A549 (cell line): ENCODE results near the gene PROX1. TPM values are rescaled to one million over a fixed set of nuclear protein-coding genes. Genes with fewer than 3 reads are reported as not detected.

Source experiments
- ATAC-seq, 2 experiments: fragments of 200-7000 bp in 1 of 2; fragments of >200 bp in 1 of 2; cut with Nextera tagmentation in 1 of 2; cut with Tn5 transposase in 1 of 2; 3 replicates each; pipeline versions ENCODE4 v1.8.0 to v1.9.1; 2018 to 2020; ENCODE audit warnings: mild to moderate bottlenecking in 1 of 2, moderate library complexity in 1 of 2
- CTCF ChIA-PET: fragments of 300-600 bp; sonication (Branson Sonifier 250); formaldehyde crosslinking; extraction: SDS; loops from one replicate; lab custom pipeline; 2021; ENCODE audit warnings: antibody characterized with exemption, inconsistent platforms; lab: Yijun Ruan, JAX
- POLR2A ChIA-PET: fragments of 350-600 bp; formaldehyde crosslinking; extraction: SDS; loops from one replicate; lab custom pipeline; 2021; ENCODE audit warnings: antibody characterized with exemption, inconsistent platforms; lab: Yijun Ruan, JAX
- DNase-seq, 2 experiments: peaks; one replicate each; pipeline versions ENCODE4 v3.0.0 to v3.0.0-alpha.2; 2011 to 2016; ENCODE audit warnings: low read depth in 1 of 2, low spot score in 1 of 2
- FAIRE-seq: peaks from 2 replicates; lab custom pipeline; 2011; peaks lifted over from hg19 to GRCh38; lab: Jason Lieb, UNC
- H3K27ac ChIP-seq, 2 experiments: fragments of >200 bp; sonication (Bioruptor Twin); formaldehyde crosslinking; 3 replicates each; pipeline ENCODE4 v1.5.1; 2016 to 2017
- H3K4me1 ChIP-seq: fragments of >200 bp; sonication (Bioruptor Twin); formaldehyde crosslinking; 3 replicates; pipeline ENCODE4 v1.6.1; 2016
- H3K4me2 ChIP-seq: fragments of >200 bp; sonication (Bioruptor Twin); formaldehyde crosslinking; 3 replicates; pipeline ENCODE4 v1.6.1; 2016
- H3K4me3 ChIP-seq: fragments of >200 bp; sonication (Bioruptor Twin); formaldehyde crosslinking; 3 replicates; pipeline ENCODE4 v1.5.1; 2016
- H3K9me3 ChIP-seq: fragments of >200 bp; sonication (Bioruptor Twin); formaldehyde crosslinking; 3 replicates; pipeline ENCODE4 v1.6.1; 2016
- BCL3 ChIP-seq: fragments of >200 bp; sonication (Bioruptor Twin); formaldehyde crosslinking; IDR thresholded peaks from 3 replicates; pipeline ENCODE4 v1.6.1; 2016
- BHLHE40 ChIP-seq: IDR thresholded peaks from 2 replicates; pipeline ENCODE4 v1.6.1; 2012; ENCODE audit warnings: low read depth, low read length, inconsistent platforms
- CBX2 ChIP-seq: fragments of 200-600 bp; sonication (generic); IDR thresholded peaks from 2 replicates; pipeline ENCODE4 v1.6.1; 2016; ENCODE audit warnings: low read depth, mild to moderate bottlenecking, borderline replicate concordance
- CBX8 ChIP-seq: fragments of 200-600 bp; sonication (generic); IDR thresholded peaks from 2 replicates; pipeline ENCODE4 v1.6.1; 2016
- CHD2 ChIP-seq: fragments of 150-350 bp; IDR thresholded peaks from 2 replicates; pipeline ENCODE4 v1.6.1; 2014; ENCODE audit warnings: low read length; ENCODE audit not compliant: partially characterized antibody
- CHD4 ChIP-seq: fragments of 200-600 bp; sonication (generic); IDR thresholded peaks from 2 replicates; pipeline ENCODE4 v1.6.1; 2016; ENCODE audit warnings: antibody characterized with exemption, mild to moderate bottlenecking, borderline replicate concordance
- EHF ChIP-seq: fragments of 250-450 bp; sonication (Bioruptor Pico); IDR thresholded peaks from 2 replicates; pipeline ENCODE4 v1.5.0; 2020; ENCODE audit warnings: mild to moderate bottlenecking
- EHMT2 ChIP-seq: fragments of 200-600 bp; sonication (generic); IDR thresholded peaks from 2 replicates; pipeline ENCODE4 v1.6.1; 2016; ENCODE audit warnings: antibody characterized with exemption, low read depth, mild to moderate bottlenecking, moderate library complexity
- ESRRA ChIP-seq: fragments of 150-350 bp; IDR thresholded peaks from 2 replicates; pipeline ENCODE4 v1.6.1; 2014; ENCODE audit warnings: mild to moderate bottlenecking, low read length, borderline replicate concordance
- FOSB ChIP-seq: fragments of 250-450 bp; sonication (Bioruptor Pico); IDR thresholded peaks from 2 replicates; pipeline ENCODE4 v1.5.0; 2020; ENCODE audit warnings: mild to moderate bottlenecking, moderate library complexity
- FOSL2 ChIP-seq, 2 experiments: fragments of 450-650 bp in 1 of 2; fragments of >200 bp in 1 of 2; sonication (Bioruptor Twin) in 1 of 2; formaldehyde crosslinking; IDR thresholded peaks; 2 replicates each; pipeline versions ENCODE4 v1.5.0 to v1.6.1; 2016 to 2020; ENCODE audit warnings: mild to moderate bottlenecking in 1 of 2, moderate library complexity in 1 of 2
- GATA3 ChIP-seq: IDR thresholded peaks from 2 replicates; pipeline ENCODE4 v1.6.1; 2012; ENCODE audit warnings: borderline replicate concordance
- HDAC2 ChIP-seq: fragments of 200-600 bp; sonication (generic); IDR thresholded peaks from 2 replicates; pipeline ENCODE4 v1.6.1; 2016
- HOXA7 ChIP-seq: fragments of 250-450 bp; sonication (Bioruptor Pico); IDR thresholded peaks from 2 replicates; pipeline ENCODE4 v1.5.0; 2020; ENCODE audit warnings: mild to moderate bottlenecking, moderate library complexity
- HOXB13 ChIP-seq: fragments of 250-450 bp; sonication (Bioruptor Pico); IDR thresholded peaks from 2 replicates; pipeline ENCODE4 v1.5.0; 2020; ENCODE audit warnings: low read depth, mild to moderate bottlenecking, moderate library complexity
- HOXB5 ChIP-seq: fragments of 250-450 bp; sonication (Bioruptor Pico); IDR thresholded peaks from 2 replicates; pipeline ENCODE4 v1.5.0; 2020; ENCODE audit warnings: mild to moderate bottlenecking, moderate library complexity
- JUNB ChIP-seq: fragments of >200 bp; sonication (Bioruptor Twin); formaldehyde crosslinking; IDR thresholded peaks from 2 replicates; pipeline ENCODE4 v1.6.1; 2016
- MAFK ChIP-seq: fragments of 450-650 bp; IDR thresholded peaks from 2 replicates; pipeline ENCODE4 v1.6.1; 2014; ENCODE audit not compliant: partially characterized antibody
- NPAS2 ChIP-seq: fragments of 250-450 bp; sonication (Bioruptor Pico); IDR thresholded peaks from 2 replicates; pipeline ENCODE4 v1.8.0; 2022; ENCODE audit warnings: mild to moderate bottlenecking, moderate library complexity, borderline replicate concordance
- NR3C1 ChIP-seq: fragments of >200 bp; sonication (Bioruptor Twin); formaldehyde crosslinking; IDR thresholded peaks from 3 replicates; pipeline ENCODE4 v1.6.1; 2017
- PHF8 ChIP-seq: fragments of 200-600 bp; sonication (generic); IDR thresholded peaks from 2 replicates; pipeline ENCODE4 v1.6.1; 2016; ENCODE audit warnings: low read depth, mild to moderate bottlenecking, antibody characterized with exemption, moderate library complexity, borderline replicate concordance
- POLR2A ChIP-seq: IDR thresholded peaks from 2 replicates; pipeline ENCODE4 v1.6.1; 2012; ENCODE audit warnings: mild to moderate bottlenecking, low read length
- POLR2AphosphoS2 ChIP-seq: conservative IDR thresholded peaks from 2 replicates; pipeline ENCODE4 v1.6.1; 2012; ENCODE audit warnings: low read length, improper control_type of control experiment, inconsistent platforms
- RAD21 ChIP-seq, 2 experiments: fragments of >200 bp in 1 of 2; sonication (Bioruptor Twin) in 1 of 2; formaldehyde crosslinking in 1 of 2; IDR thresholded peaks in 1 of 2; conservative IDR thresholded peaks in 1 of 2; 2 replicates in 1 of 2; 3 replicates in 1 of 2; pipeline ENCODE4 v1.6.1; 2012 to 2018; ENCODE audit warnings: inconsistent platforms in 1 of 2
- RNF2 ChIP-seq: fragments of 200-600 bp; sonication (generic); IDR thresholded peaks from 2 replicates; pipeline ENCODE4 v1.6.1; 2016; ENCODE audit warnings: low read depth, mild to moderate bottlenecking, antibody characterized with exemption, moderate library complexity, borderline replicate concordance
- SREBF2 ChIP-seq: fragments of 450-650 bp; IDR thresholded peaks from 2 replicates; pipeline ENCODE4 v1.6.1; 2014; ENCODE audit warnings: mild to moderate bottlenecking, moderate library complexity
- TFCP2L1 ChIP-seq: fragments of 250-450 bp; sonication (Bioruptor Pico); IDR thresholded peaks from 2 replicates; pipeline ENCODE4 v1.5.0; 2021; ENCODE audit warnings: mild to moderate bottlenecking
- WGBS: methylation state at CpG from one replicate; pipeline ENCODE4 v1.1.6; 2017; ENCODE audit errors: missing lambda C conversion rate; 5-methylcytosine and 5-hydroxymethylcytosine counted together
- polyA plus RNA-seq, 4 experiments: library from polyadenylated mRNA; depleted of rRNA in 3 of 4; stranded (reverse); fragments of >200 nt; fragmentation: RNase III in 1 of 4; extraction: RNeasy Plus Mini Kit Qiagen cat#74134 plus additional on column Dnase treatment in 1 of 4; gene quantifications; 2 replicates in 3 of 4; 3 replicates in 1 of 4; pipeline ENCODE4 v1.2.3, GENCODE V29; 2011 to 2017
- TF ChIP-seq, protein P1 (sequence below): IDR thresholded peaks from 2 replicates; pipeline ENCODE4 v1.6.1; 2012
- TF ChIP-seq, protein P2 (sequence below): fragments of >200 bp; sonication (Bioruptor Twin); formaldehyde crosslinking; IDR thresholded peaks from 3 replicates; pipeline ENCODE4 v1.5.1; 2016
- TF ChIP-seq, protein P3 (sequence below): fragments of 200-600 bp; sonication (generic); IDR thresholded peaks from 2 replicates; pipeline ENCODE4 v1.6.1; 2016; ENCODE audit warnings: antibody characterized with exemption, mild to moderate bottlenecking, moderate library complexity

The PROX1 gene
- polyA plus RNA-seq, 2 of the 4 experiments (the other 2 are of a cell fraction), result 0.01 to 0.06 TPM

DNA sequence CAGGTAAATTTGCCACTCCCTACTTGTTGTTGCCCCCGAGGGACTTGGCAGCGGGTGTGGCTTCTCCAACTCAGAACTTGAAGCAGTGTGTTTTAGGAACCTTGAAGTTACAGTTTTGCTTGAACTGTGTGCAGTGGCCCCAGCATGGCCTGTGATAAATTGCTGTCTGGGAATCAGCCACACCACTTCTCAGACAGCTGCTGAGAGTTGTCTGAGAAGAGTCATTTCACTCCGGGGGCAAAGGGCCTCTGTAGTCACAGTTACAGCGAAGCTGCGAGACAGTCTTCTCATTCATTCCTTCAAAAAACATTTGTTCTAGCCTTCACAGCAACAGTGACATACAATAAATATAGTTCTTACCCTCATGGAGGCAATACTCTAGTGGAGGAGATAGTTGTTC, 70.3 kb downstream of the PROX1 start:
- TF ChIP-seq EHF (no peak), HOXB5 (no peak), SREBF2 (no peak), PHF8 (no peak), FOSL2 (IDR thresholded peaks at IDR 0.05) (no peak), FOSL2 (CRISPR knock-in tag; IDR thresholded peaks at IDR 0.05) (no peak), TFCP2L1 (no peak), ESRRA (no peak), BCL3 (no peak), CHD4 (no peak), JUNB (no peak), POLR2A (no peak), CBX2 (no peak), HOXB13 (no peak)
- TF ChIP-seq, protein P1, sequence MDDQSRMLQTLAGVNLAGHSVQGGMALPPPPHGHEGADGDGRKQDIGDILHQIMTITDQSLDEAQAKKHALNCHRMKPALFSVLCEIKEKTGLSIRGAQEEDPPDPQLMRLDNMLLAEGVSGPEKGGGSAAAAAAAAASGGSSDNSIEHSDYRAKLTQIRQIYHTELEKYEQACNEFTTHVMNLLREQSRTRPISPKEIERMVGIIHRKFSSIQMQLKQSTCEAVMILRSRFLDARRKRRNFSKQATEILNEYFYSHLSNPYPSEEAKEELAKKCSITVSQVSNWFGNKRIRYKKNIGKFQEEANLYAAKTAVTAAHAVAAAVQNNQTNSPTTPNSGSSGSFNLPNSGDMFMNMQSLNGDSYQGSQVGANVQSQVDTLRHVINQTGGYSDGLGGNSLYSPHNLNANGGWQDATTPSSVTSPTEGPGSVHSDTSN, result no peak
- TF ChIP-seq, protein P2, sequence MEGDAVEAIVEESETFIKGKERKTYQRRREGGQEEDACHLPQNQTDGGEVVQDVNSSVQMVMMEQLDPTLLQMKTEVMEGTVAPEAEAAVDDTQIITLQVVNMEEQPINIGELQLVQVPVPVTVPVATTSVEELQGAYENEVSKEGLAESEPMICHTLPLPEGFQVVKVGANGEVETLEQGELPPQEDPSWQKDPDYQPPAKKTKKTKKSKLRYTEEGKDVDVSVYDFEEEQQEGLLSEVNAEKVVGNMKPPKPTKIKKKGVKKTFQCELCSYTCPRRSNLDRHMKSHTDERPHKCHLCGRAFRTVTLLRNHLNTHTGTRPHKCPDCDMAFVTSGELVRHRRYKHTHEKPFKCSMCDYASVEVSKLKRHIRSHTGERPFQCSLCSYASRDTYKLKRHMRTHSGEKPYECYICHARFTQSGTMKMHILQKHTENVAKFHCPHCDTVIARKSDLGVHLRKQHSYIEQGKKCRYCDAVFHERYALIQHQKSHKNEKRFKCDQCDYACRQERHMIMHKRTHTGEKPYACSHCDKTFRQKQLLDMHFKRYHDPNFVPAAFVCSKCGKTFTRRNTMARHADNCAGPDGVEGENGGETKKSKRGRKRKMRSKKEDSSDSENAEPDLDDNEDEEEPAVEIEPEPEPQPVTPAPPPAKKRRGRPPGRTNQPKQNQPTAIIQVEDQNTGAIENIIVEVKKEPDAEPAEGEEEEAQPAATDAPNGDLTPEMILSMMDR, result no peak
- TF ChIP-seq, protein P3, sequence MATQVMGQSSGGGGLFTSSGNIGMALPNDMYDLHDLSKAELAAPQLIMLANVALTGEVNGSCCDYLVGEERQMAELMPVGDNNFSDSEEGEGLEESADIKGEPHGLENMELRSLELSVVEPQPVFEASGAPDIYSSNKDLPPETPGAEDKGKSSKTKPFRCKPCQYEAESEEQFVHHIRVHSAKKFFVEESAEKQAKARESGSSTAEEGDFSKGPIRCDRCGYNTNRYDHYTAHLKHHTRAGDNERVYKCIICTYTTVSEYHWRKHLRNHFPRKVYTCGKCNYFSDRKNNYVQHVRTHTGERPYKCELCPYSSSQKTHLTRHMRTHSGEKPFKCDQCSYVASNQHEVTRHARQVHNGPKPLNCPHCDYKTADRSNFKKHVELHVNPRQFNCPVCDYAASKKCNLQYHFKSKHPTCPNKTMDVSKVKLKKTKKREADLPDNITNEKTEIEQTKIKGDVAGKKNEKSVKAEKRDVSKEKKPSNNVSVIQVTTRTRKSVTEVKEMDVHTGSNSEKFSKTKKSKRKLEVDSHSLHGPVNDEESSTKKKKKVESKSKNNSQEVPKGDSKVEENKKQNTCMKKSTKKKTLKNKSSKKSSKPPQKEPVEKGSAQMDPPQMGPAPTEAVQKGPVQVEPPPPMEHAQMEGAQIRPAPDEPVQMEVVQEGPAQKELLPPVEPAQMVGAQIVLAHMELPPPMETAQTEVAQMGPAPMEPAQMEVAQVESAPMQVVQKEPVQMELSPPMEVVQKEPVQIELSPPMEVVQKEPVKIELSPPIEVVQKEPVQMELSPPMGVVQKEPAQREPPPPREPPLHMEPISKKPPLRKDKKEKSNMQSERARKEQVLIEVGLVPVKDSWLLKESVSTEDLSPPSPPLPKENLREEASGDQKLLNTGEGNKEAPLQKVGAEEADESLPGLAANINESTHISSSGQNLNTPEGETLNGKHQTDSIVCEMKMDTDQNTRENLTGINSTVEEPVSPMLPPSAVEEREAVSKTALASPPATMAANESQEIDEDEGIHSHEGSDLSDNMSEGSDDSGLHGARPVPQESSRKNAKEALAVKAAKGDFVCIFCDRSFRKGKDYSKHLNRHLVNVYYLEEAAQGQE, result no peak
- DNase-seq (no peak), ATAC-seq (no peak), FAIRE-seq (no peak)
- 21% methylated on average over 5 of the region's 5 CpGs for WGBS
- POLR2A ChIA-PET, result no interaction called here
- no peaks in the 10 kb centered on the region for H3K9me3 ChIP-seq
- no peak overlapping the region for H3K4me2 ChIP-seq
- H3K27ac ChIP-seq, result no peak overlapping the region
- CTCF ChIA-PET, result no interaction called here
- no peaks in the 10 kb centered on the region for H3K4me1 ChIP-seq
- H3K4me3 ChIP-seq, result no peak overlapping the region

GRCh38 chr1:214066190-214066589, 78.4 kb downstream of the PROX1 start:
- POLR2A ChIA-PET, result no interaction called here
- FAIRE-seq (no peak), DNase-seq (no peak), ATAC-seq (no peak)
- WGBS, result 40% methylated on average over 6 of the region's 6 CpGs
- H3K27ac ChIP-seq, result no peak overlapping the region
- no peak overlapping the region for H3K4me3 ChIP-seq
- H3K4me1 ChIP-seq, result no peaks in the 10 kb centered on the region
- CTCF ChIA-PET, result interaction anchor here (1.6 kb wide), 1 partner anchor 9 kb away, joined by 3 read pairs; no protein-coding TSS in a partner anchor
- no peak overlapping the region for H3K4me2 ChIP-seq
- H3K9me3 ChIP-seq, result no peaks in the 10 kb centered on the region
- TF ChIP-seq GATA3 (no peak), CBX8 (no peak), HOXB5 (no peak), EHMT2 (no peak), FOSB (no peak), HDAC2 (no peak), MAFK (no peak), CHD2 (no peak), BHLHE40 (no peak), RAD21 (conservative IDR thresholded peaks at IDR 0.05 in 1 of 2, IDR thresholded peaks at IDR 0.05 in 1 of 2) (no peak), NR3C1 (no peak), RNF2 (no peak), NPAS2 (CRISPR knock-in tag) (no peak), POLR2AphosphoS2 (no peak), BCL3 (no peak), HOXA7 (CRISPR knock-in tag) (no peak)
- TF ChIP-seq, protein P1, result no peak
